Measurements from ENCODE around the gene CYB561D1.

GRCh38 chr1:109543283-109543987, 49.5 kb downstream of the CYB561D1 start:
- TF ChIP-seq CTCF (IDR thresholded peaks at IDR 0.05; ENCODE audit: low read length) (no peak), EZH2 (IDR thresholded peaks at IDR 0.05; ENCODE audit: borderline replicate concordance, low read length) (no peak)
